GM12865 (cell line): ENCODE measurements around the gene EN1.

Experiments used
- DNase-seq: peaks from one replicate; pipeline ENCODE4 v3.0.0; 2010; ENCODE audit warnings: low read depth
- H3K4me3 ChIP-seq: 2 replicates; pipeline ENCODE4 v1.5.1; 2011; ENCODE audit warnings: mild to moderate bottlenecking, low read depth, low read length, control low read depth
- TF ChIP-seq, protein P1 (sequence below): IDR thresholded peaks from 2 replicates; pipeline ENCODE4 v1.5.1; 2011; ENCODE audit warnings: low read length, control low read depth, low read depth, inconsistent platforms; ENCODE audit not compliant: insufficient read depth; ENCODE audit errors: missing control alignments

Gene EN1

DNA sequence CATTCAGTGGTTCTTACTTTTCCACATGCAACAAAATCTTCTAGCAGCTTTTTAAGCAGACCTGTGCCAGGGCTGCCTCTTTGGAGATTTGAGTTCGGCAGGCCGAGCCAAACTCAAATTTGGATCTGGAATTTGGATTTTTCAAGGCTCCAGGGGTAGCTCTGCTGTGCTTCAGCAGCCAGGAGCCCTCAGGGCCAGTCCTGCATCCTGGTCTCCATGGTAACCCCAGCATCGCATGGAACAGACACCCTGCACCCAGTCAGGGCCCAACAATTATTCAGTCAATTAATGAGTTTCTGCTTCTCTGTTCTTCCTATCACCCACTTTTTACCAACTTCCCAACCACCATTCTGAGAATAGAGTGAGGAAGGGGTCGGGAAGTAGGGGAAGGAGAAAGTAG lies 30.0 kb downstream of the EN1 start:
- TF ChIP-seq, protein P1, sequence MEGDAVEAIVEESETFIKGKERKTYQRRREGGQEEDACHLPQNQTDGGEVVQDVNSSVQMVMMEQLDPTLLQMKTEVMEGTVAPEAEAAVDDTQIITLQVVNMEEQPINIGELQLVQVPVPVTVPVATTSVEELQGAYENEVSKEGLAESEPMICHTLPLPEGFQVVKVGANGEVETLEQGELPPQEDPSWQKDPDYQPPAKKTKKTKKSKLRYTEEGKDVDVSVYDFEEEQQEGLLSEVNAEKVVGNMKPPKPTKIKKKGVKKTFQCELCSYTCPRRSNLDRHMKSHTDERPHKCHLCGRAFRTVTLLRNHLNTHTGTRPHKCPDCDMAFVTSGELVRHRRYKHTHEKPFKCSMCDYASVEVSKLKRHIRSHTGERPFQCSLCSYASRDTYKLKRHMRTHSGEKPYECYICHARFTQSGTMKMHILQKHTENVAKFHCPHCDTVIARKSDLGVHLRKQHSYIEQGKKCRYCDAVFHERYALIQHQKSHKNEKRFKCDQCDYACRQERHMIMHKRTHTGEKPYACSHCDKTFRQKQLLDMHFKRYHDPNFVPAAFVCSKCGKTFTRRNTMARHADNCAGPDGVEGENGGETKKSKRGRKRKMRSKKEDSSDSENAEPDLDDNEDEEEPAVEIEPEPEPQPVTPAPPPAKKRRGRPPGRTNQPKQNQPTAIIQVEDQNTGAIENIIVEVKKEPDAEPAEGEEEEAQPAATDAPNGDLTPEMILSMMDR = no peak
- DNase-seq = no peak
- no peak overlapping the region for H3K4me3 ChIP-seq

DNA sequence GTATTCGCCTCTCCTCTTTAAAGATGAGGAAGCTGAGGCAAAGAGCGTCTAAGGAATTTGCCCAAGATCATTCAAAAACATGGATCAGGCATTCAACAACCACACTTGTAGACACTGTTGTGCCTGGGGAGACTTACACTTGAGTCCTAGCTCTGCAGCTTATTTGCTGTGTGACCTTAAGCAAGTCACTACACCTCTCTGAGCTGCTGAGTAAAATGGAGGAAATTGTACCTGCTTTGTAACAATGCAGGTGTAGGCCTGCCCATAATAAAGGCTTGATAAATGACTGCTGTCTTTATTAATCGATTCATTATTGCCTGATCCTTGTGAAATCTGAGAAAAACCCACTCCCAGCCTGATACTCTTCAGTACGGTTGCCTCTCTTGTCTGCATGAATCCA lies 30.8 kb downstream of the EN1 start:
- H3K4me3 ChIP-seq = no peak overlapping the region
- DNase-seq = no peak
- TF ChIP-seq, protein P1 = no peak

GRCh38 chr2:118815731-118816130 lies 31.7 kb downstream of the EN1 start:
- no peak for DNase-seq
- H3K4me3 ChIP-seq = no peak overlapping the region

GRCh38 chr2:118815314-118815713 lies 32.1 kb downstream of the EN1 start:
- TF ChIP-seq, protein P1 = no peak
- no peak overlapping the region for H3K4me3 ChIP-seq
- no peak for DNase-seq

More at GRCh38 chr2:118815731-118816130, 31.7 kb downstream of the EN1 start:
- TF ChIP-seq, protein P1 = no peak

DNA sequence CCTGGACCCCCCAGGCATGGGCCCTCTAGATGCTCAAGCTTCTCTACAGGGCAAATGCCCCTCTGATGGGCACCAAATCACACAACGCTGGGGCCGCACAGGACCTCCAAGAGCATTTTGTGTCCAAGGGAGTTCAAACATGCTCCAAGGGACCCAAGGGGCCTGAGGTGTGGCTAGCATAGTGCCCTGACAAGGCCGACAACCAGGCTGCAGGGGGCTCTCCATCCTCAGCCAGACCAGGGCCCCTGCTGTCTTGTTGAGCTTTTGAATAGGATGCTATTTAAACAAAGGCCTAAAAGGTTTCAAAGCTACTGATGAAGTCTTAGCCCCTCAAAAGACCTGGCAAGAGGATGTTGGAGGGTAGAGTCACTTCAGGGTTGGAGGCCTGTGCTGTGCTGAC lies 33.1 kb downstream of the EN1 start:
- TF ChIP-seq, protein P1 = no peak
- DNase-seq = no peak
- no peak overlapping the region for H3K4me3 ChIP-seq

- TF ChIP-seq, protein P1 = no peak
- DNase-seq = no peak
Measured at GRCh38 chr2:118813601-118814339, 33.7 kb downstream of the EN1 start.

GRCh38 chr2:118813111-118813510 lies 34.3 kb downstream of the EN1 start:
- TF ChIP-seq, protein P1 = no peak
- no peak for DNase-seq
- no peak overlapping the region for H3K4me3 ChIP-seq

More at GRCh38 chr2:118813601-118814339, 33.7 kb downstream of the EN1 start:
- H3K4me3 ChIP-seq = no peak overlapping the region
